ENCODE measurements around the gene PIK3CB.
"Not testable (repeated sequence)": the region's sequence is repeated elsewhere in the genome, so short reads cannot be mapped to it uniquely, and the experiment has no call there.

The PIK3CB gene

DNA sequence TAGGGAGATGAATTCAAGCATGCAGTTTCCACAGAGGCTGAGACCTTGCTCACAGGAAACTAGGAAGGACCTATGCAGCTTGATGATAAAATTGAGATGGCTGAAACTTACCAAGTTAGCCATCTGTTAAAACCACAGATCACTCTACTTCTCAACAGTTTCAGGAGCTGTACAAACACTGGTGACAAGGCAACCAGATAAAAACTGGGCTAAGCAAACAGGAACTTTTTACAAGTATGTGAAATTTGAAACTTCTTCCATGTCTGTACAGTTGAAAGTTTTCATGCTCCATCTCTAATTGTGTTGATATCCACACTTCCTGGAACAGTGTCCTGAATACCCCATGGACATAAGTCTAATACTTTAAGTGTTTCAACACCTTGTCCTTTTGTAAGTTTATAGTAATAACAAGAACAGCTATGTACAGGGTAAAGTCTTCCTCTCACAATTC lies 147.9 kb downstream of the PIK3CB start:
- H3K9me3 ChIP-seq (ENCODE audit: severe bottlenecking), result no peaks in the 10 kb centered on the region
- H3K36me3 ChIP-seq, result no peaks in the 10 kb centered on the region
- H3K27me3 ChIP-seq (ENCODE audit: insufficient read depth, low read depth, severe bottlenecking), result no peaks in the 10 kb centered on the region
- no peak for DNase-seq
- H3K27ac ChIP-seq, result no peak overlapping the region
- H3K4me3 ChIP-seq (ENCODE audit: low read depth, low read length), result no peak overlapping the region
- TF ChIP-seq, protein P1, sequence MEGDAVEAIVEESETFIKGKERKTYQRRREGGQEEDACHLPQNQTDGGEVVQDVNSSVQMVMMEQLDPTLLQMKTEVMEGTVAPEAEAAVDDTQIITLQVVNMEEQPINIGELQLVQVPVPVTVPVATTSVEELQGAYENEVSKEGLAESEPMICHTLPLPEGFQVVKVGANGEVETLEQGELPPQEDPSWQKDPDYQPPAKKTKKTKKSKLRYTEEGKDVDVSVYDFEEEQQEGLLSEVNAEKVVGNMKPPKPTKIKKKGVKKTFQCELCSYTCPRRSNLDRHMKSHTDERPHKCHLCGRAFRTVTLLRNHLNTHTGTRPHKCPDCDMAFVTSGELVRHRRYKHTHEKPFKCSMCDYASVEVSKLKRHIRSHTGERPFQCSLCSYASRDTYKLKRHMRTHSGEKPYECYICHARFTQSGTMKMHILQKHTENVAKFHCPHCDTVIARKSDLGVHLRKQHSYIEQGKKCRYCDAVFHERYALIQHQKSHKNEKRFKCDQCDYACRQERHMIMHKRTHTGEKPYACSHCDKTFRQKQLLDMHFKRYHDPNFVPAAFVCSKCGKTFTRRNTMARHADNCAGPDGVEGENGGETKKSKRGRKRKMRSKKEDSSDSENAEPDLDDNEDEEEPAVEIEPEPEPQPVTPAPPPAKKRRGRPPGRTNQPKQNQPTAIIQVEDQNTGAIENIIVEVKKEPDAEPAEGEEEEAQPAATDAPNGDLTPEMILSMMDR (IDR thresholded peaks at IDR 0.05; ENCODE audit: low read depth, low read length), result no peak

DNA sequence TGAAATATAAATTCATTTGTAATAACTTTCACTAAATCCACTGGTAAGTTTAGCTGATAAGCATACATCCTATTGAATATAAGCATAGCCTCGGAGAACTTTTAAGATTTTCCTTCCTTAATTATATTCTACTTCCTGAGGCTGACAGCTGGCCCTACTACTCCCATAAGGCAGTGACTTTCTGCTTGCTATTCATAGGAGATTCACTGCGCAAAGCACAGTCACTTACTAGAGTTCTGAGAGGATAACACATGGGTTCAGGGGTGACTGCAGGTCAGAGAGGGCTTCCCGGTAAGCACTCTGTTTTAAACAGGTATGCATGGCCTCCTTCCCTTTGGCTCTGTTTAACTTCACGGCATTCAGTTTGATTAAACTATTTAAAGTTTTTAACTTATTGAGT lies 150.3 kb downstream of the PIK3CB start:
- Histone ChIP-seq H3K27ac (no peak overlapping the region), H3K9me3 (ENCODE audit: severe bottlenecking) (no peaks in the 10 kb centered on the region), H3K27me3 (ENCODE audit: insufficient read depth, low read depth, severe bottlenecking) (no peaks in the 10 kb centered on the region), H3K4me3 (ENCODE audit: low read depth, low read length) (no peak overlapping the region), H3K36me3 (no peaks in the 10 kb centered on the region)
- TF ChIP-seq, protein P1 (IDR thresholded peaks at IDR 0.05; ENCODE audit: low read depth, low read length), result no peak
- peak; percentile 64 for DNase-seq

DNA sequence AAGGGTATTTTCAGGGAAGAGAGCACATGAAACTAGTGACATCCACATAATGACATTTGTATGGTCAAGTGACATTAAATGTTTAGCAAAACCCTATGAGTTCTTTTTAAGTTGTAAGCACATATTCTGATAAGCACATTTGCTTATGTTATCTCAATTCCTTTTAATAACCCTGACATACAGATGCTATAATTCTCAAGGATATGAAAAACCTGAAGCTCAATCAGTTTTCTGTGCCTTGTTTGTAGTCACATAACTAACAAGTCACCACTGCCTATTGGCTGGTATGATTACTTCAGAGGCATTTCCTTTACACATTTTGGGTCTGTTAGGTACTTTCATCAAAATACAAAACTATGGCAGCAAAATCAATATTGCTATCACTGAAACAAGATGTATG lies 152.1 kb downstream of the PIK3CB start:
- Histone ChIP-seq H3K9me3 (ENCODE audit: severe bottlenecking) (no peaks in the 10 kb centered on the region), H3K36me3 (no peaks in the 10 kb centered on the region), H3K4me3 (ENCODE audit: low read depth, low read length) (no peak overlapping the region), H3K27ac (no peak overlapping the region), H3K27me3 (ENCODE audit: insufficient read depth, low read depth, severe bottlenecking) (no peaks in the 10 kb centered on the region)
- TF ChIP-seq, protein P1 (IDR thresholded peaks at IDR 0.05; ENCODE audit: low read depth, low read length), result no peak
- no peak for DNase-seq

DNA sequence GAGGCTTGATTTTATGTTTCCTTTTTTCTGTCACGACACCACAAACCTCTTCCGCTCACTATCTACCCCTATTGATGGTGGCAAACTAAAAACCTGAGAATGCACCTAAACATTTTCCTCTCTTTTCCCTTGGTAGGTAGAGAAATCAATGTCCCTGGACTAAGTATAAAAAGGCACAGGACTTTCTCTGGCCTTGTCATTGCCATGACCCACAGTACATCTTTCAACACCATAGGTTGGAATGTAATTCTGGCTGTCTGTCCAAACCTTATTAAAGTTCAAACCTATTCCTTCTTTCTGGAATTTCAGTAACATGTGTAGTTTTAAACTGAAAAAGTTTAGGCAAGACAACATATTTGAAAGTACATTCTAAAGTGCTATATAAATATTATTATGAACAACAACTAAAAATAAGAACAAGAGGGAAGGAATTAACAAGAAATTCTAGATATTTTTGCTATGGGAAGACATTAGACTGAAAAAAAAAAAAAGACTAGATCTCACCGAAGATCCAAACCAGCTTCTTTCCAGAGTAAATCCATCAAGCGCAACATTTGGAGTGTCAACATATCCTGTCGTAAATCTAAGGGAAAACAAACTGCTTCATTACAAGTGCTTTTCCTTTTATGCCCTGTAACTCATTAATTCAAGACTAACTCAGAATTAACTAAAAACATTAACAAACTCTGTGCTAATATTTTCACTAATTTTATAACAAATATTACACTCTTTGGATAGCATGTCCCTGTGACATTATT lies 153.1 kb downstream of the PIK3CB start:
- Histone ChIP-seq H3K4me3 (ENCODE audit: low read depth, low read length) (no peak overlapping the region), H3K27me3 (ENCODE audit: insufficient read depth, low read depth, severe bottlenecking) (no peaks in the 10 kb centered on the region), H3K36me3 (no peaks in the 10 kb centered on the region), H3K27ac (no peak overlapping the region), H3K9me3 (ENCODE audit: severe bottlenecking) (no peaks in the 10 kb centered on the region)
- TF ChIP-seq, protein P1 (IDR thresholded peaks at IDR 0.05; ENCODE audit: low read depth, low read length), result no peak
- DNase-seq, result no peak

DNA sequence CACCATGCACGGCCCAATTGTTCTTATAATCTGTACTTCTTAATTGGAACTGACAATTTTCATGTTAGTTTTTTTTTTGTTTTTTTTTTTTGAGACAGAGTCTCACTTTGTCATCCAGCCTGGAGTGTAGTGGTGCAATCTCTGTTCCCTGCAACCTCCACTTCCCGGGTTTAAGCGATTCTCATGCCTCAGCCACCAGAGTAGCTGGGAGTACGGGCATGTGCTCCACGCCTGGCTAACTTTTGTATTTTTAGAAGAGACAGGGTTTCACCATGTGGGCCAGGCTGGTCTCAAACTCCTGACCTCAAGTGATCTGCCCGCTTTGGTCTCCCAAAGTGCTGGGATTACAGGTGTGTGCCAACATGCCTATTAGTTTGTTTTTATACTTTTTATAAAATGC lies 153.8 kb downstream of the PIK3CB start:
- not testable (repeated sequence) for H3K27ac ChIP-seq; H3K36me3 ChIP-seq; H3K4me3 ChIP-seq (ENCODE audit: low read depth, low read length); H3K27me3 ChIP-seq (ENCODE audit: insufficient read depth, low read depth, severe bottlenecking); H3K9me3 ChIP-seq (ENCODE audit: severe bottlenecking); DNase-seq

DNA sequence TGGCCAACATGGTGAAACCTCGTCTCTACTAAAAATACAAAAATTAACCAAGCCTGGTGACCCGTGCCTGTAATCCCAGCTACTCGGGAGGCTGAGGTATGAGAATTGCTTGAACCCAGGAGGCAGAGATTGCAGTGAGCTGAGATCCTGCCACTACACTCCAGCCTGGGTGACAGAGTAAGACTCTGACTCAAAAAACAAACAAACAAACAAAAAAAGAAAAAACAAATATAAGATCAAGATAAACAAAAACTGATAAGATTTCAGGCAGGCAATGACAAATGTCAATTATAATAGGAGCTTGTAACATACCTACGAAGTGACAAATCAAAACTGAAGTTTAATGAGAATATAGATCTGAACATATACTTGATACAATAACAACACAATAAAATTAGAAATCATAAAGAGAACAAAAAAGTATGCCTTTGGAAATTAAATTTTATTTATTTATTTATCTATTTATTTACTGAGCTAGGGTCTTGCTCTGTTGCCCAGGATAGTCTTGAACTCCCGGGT lies 155.8 kb downstream of the PIK3CB start:
- H3K27ac ChIP-seq, result no peak overlapping the region
- DNase-seq, result no peak
- H3K27me3 ChIP-seq (ENCODE audit: insufficient read depth, low read depth, severe bottlenecking), result no peaks in the 10 kb centered on the region
- TF ChIP-seq, protein P1 (IDR thresholded peaks at IDR 0.05; ENCODE audit: low read depth, low read length), result no peak
- H3K9me3 ChIP-seq (ENCODE audit: severe bottlenecking), result no peaks in the 10 kb centered on the region
- H3K36me3 ChIP-seq, result peaks cover 8% of the 10 kb centered on the region
- H3K4me3 ChIP-seq (ENCODE audit: low read depth, low read length), result no peak overlapping the region

Measured in WERI-Rb-1 (cell line).